Panc1 (cell line): Measurements from ENCODE around the gene ZDHHC11.

ENCODE experiments used
- POLR2AphosphoS5 ChIP-seq: IDR thresholded peaks from 2 replicates; pipeline ENCODE4 v1.6.1; 2012; ENCODE audit warnings: mild to moderate bottlenecking, low read depth, low read length, moderate library complexity
- SIN3A ChIP-seq: IDR thresholded peaks from 2 replicates; pipeline ENCODE4 v1.6.1; 2012; ENCODE audit warnings: low read depth, mild to moderate bottlenecking, low read length, moderate library complexity, borderline replicate concordance; ENCODE audit not compliant: insufficient read depth
- TF ChIP-seq, protein P1 (sequence below), 2 experiments: IDR thresholded peaks; 2 replicates each; pipeline ENCODE4 v1.6.1; 2011 to 2012; ENCODE audit warnings: low read depth in 2 of 2, control low read depth in 1 of 2, low read length in 1 of 2, mild to moderate bottlenecking in 1 of 2, moderate library complexity in 1 of 2; ENCODE audit not compliant: insufficient read depth in 1 of 2
- TF ChIP-seq, protein P2 (sequence below): fragments of 450-650 bp; IDR thresholded peaks from 2 replicates; pipeline ENCODE4 v1.5.1; 2017; ENCODE audit warnings: mild to moderate bottlenecking

DNA sequence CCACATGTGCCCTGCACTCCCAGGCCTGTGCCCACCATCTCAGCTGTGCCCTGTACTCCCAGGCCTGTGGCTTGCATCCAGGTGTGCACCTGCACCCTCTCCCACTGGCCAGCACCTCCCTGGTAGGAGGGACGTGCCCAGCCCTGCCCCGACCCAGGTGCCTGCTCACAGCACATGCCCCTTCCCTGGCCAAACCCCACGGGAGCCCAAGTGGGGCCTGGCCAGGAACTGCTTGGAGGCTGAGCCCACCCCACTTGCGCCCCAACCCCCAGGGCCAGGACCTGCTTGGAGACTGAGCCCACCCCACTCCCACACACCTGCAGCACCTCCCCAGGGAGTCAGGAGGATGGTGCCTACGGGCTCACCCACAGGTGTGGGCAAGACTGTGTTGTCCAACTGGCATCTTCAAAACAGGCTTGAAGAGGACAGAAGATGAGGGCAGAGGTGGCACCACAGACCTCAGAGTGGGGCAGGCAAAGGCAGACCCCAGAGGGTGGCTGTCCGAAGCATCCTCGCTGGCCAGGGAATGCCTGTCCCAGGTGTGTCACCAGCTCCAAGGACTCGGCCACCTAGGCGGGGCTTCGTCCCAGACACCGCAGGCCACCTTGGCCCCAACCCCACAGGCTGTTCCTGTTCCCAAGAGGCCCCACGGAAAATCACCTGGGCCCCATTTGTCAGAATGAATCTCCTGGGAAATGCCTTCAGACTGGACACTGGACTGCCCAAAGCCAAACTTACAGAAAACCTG, 77.1 kb downstream of the ZDHHC11 start:
- TF ChIP-seq, protein P1, sequence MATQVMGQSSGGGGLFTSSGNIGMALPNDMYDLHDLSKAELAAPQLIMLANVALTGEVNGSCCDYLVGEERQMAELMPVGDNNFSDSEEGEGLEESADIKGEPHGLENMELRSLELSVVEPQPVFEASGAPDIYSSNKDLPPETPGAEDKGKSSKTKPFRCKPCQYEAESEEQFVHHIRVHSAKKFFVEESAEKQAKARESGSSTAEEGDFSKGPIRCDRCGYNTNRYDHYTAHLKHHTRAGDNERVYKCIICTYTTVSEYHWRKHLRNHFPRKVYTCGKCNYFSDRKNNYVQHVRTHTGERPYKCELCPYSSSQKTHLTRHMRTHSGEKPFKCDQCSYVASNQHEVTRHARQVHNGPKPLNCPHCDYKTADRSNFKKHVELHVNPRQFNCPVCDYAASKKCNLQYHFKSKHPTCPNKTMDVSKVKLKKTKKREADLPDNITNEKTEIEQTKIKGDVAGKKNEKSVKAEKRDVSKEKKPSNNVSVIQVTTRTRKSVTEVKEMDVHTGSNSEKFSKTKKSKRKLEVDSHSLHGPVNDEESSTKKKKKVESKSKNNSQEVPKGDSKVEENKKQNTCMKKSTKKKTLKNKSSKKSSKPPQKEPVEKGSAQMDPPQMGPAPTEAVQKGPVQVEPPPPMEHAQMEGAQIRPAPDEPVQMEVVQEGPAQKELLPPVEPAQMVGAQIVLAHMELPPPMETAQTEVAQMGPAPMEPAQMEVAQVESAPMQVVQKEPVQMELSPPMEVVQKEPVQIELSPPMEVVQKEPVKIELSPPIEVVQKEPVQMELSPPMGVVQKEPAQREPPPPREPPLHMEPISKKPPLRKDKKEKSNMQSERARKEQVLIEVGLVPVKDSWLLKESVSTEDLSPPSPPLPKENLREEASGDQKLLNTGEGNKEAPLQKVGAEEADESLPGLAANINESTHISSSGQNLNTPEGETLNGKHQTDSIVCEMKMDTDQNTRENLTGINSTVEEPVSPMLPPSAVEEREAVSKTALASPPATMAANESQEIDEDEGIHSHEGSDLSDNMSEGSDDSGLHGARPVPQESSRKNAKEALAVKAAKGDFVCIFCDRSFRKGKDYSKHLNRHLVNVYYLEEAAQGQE (IDR thresholded peaks at IDR 0.05; ENCODE audit: insufficient read depth in 1 of 2, low read depth in 2 of 2, low read length in 1 of 2) = no peak
- TF ChIP-seq POLR2AphosphoS5 = no peak
- TF ChIP-seq, protein P2, sequence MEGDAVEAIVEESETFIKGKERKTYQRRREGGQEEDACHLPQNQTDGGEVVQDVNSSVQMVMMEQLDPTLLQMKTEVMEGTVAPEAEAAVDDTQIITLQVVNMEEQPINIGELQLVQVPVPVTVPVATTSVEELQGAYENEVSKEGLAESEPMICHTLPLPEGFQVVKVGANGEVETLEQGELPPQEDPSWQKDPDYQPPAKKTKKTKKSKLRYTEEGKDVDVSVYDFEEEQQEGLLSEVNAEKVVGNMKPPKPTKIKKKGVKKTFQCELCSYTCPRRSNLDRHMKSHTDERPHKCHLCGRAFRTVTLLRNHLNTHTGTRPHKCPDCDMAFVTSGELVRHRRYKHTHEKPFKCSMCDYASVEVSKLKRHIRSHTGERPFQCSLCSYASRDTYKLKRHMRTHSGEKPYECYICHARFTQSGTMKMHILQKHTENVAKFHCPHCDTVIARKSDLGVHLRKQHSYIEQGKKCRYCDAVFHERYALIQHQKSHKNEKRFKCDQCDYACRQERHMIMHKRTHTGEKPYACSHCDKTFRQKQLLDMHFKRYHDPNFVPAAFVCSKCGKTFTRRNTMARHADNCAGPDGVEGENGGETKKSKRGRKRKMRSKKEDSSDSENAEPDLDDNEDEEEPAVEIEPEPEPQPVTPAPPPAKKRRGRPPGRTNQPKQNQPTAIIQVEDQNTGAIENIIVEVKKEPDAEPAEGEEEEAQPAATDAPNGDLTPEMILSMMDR = no peak
- TF ChIP-seq SIN3A = no peak
